AG04449 (cell line): ENCODE data around the gene DHX36.

Experiments
- CTCF ChIA-PET: fragments of 350-600 bp; formaldehyde crosslinking; extraction: SDS; loops from one replicate; lab custom pipeline; 2021; ENCODE audit warnings: antibody characterized with exemption; lab: Yijun Ruan, JAX
- POLR2A ChIA-PET: fragments of 400-600, 350-600 bp; formaldehyde crosslinking; extraction: SDS; loops from one replicate; lab custom pipeline; 2020; ENCODE audit warnings: antibody characterized with exemption, inconsistent platforms; lab: Yijun Ruan, JAX
- DNase-seq: peaks from one replicate; pipeline ENCODE4 v3.0.0-alpha.2; 2010; ENCODE audit warnings: low read depth, low spot score
- H3K4me3 ChIP-seq: 2 replicates; pipeline ENCODE4 v1.5.1; 2011; ENCODE audit warnings: low read depth, mild to moderate bottlenecking, control low read depth, low read length
- TF ChIP-seq, protein P1 (sequence below): IDR thresholded peaks from one replicate; pipeline ENCODE4 v1.5.1; 2011; ENCODE audit warnings: mild to moderate bottlenecking, moderate library complexity, low read length, control low read depth, inconsistent platforms; ENCODE audit not compliant: insufficient read depth; ENCODE audit errors: missing control alignments

DHX36 gene

DNA sequence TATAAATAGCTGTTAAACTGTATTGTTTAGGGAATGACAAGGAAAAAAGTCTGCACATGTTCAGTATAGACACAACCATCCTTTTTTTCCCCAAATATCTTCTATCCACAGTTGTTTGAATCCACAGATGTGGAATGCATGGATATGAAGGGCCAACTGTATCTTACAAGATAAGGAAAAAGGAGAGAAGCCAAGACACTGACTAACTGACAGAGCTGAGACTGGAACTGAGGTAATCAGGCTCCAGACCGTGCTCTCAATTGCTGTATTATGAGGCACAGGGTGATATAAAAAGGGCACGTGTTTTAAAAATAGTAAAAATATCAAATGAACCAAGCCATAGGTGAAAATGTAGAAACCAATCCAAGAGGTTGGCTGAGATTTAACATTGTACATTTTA, 49.0 kb downstream of the DHX36 start:
- CTCF ChIA-PET = interaction anchor here (1.2 kb wide), 1 partner anchor 22 kb away, joined by 3 read pairs; no protein-coding TSS in a partner anchor

DNA sequence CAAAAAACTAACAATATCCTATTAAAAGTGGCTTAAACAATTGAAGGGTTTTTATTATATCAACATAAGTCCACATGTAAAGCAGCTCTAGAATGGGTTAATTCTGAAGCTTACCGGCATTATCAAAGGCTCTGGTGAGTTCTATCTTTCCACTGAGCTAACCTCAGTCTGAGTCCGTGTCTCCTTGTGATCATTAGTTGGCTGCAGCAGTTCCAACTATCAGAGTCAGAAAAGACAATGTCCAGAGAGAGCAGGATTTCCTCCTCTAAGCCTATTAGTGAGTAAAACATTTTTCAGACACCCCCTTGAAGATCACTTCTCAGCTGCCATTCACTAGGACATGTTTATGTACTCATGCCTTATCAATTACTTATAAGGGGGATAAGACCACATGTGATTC, 49.9 kb downstream of the DHX36 start:
- ChIA-PET CTCF (interaction anchor here (0.9 kb wide), 1 partner anchor 21 kb away, joined by 4 read pairs; no protein-coding TSS in a partner anchor), POLR2A (no interaction called here)
- H3K4me3 ChIP-seq = no peak overlapping the region
- TF ChIP-seq, protein P1, sequence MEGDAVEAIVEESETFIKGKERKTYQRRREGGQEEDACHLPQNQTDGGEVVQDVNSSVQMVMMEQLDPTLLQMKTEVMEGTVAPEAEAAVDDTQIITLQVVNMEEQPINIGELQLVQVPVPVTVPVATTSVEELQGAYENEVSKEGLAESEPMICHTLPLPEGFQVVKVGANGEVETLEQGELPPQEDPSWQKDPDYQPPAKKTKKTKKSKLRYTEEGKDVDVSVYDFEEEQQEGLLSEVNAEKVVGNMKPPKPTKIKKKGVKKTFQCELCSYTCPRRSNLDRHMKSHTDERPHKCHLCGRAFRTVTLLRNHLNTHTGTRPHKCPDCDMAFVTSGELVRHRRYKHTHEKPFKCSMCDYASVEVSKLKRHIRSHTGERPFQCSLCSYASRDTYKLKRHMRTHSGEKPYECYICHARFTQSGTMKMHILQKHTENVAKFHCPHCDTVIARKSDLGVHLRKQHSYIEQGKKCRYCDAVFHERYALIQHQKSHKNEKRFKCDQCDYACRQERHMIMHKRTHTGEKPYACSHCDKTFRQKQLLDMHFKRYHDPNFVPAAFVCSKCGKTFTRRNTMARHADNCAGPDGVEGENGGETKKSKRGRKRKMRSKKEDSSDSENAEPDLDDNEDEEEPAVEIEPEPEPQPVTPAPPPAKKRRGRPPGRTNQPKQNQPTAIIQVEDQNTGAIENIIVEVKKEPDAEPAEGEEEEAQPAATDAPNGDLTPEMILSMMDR = no peak
- DNase-seq = no peak

More for the DNA sequence above, 49.0 kb downstream of the DHX36 start:
- no peak for DNase-seq
- H3K4me3 ChIP-seq = no peak overlapping the region
- TF ChIP-seq, protein P1 = no peak
- POLR2A ChIA-PET = no interaction called here

DNA sequence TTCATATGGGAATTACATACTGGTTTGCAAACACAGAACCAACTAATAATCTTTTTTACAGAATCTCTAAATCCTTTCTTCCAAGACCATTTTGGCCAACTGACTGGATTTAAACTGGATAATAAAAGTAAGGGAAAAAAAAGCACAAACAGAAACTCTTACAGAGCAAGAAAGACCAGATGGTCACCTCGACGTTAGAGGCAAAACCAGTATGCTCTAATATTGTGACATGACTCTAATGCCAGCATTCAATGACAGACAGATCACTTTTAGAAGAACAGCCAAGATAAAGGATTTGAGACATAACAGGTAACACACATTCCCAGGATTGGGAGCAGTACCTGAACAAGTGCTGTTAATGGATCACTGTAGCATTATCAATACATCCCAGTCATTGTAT, 50.9 kb downstream of the DHX36 start:
- TF ChIP-seq, protein P1 = no peak
- ChIA-PET CTCF (no interaction called here), POLR2A (no interaction called here)
- no peak for DNase-seq
- no peak overlapping the region for H3K4me3 ChIP-seq

DNA sequence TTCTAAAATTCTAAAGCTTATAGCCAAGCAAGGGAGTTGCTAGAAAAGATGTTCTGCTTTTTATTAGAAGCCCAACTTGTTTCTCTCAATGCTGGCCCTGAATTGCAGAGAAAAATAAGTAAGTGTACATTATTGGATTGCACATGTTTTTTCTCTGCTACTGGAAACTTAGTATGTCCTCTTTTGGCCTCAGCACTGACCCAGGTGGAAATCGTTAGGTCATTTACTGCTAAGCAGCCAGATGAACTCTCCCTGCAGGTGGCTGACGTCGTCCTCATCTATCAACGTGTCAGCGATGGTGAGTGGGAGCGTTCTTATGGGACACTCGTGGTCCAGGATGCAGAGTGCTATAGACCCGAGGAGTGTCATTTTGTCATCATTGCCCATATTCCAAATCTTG, 69.8 kb downstream of the DHX36 start:
- ChIA-PET CTCF (interaction anchor here (0.8 to 4.2 kb wide), 15 partner anchors 8 to 1228 kb away, joined by 3 to 46 read pairs (median 6); no protein-coding TSS in a partner anchor), POLR2A (no interaction called here)
- DNase-seq = no peak
- H3K4me3 ChIP-seq = no peak overlapping the region
- TF ChIP-seq, protein P1 = no peak

DNA sequence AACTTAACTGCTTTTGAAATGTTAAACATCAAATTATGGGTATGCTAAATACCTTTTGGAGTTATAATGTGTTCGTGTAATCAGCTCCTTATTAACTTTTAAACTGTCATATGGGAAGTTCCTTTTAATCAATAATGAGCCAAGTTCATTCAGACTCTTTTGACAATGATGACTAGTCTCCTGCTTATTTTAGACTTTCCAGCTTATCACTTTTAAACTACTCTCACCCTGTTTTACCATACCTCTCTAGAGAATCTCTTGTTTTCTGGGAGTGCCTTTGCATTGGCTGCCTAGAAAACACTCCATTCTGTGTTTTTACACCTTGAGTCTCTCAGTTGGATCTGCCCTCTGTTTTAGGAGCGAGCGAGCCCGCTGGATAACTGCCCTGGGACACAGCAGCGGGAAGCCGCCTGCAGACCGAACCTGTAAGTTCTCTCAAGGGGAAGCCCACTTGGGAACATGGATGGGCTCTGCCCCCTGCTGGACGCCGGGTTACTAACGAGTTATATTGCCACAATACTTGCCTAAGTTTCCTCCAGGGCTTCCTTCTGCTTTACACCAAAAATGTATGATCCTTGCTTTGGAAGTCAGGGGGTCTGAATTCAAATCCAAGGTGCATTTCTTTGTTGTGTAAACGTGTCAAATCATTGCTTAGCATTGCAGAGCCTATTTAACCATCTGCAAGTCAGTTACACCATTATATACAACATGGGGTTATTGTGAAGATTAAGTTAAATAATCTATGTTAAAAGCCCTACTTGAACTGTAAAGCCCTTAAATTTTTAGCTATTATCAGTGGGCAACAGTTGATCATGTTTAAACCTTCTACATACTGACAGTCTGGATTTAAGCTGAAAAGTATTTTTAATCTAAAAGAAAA, 71.3 kb downstream of the DHX36 start:
- no peak overlapping the region for H3K4me3 ChIP-seq
- CTCF ChIA-PET = interaction anchor here (0.6 to 4.2 kb wide), 49 partner anchors 9 to 1227 kb away, joined by 3 to 46 read pairs (median 4); partner anchors contain the start of genes ARHGEF26 and DHX36
- POLR2A ChIA-PET = no interaction called here
- TF ChIP-seq, protein P1 = peak; percentile 90
- DNase-seq = peak; percentile 42

DNA sequence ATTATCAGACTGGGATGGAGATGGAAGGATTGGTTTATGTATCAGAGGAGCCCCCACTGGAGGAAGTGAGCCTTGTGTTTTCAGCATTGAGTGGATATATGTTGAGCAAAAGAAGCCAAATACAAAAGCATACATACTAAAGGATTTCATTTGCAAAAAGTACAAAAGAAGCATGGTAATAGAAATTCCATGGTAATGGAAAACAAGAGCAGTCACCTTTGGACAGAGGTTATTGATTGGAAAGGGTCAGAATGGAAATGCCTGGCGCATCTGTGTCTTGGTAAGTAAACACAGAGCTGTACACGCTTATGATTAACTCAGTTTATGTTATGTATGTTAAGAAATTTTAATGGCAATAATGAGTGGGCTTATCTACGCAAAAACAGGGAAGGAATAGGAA, 72.7 kb downstream of the DHX36 start:
- TF ChIP-seq, protein P1 = no peak
- H3K4me3 ChIP-seq = no peak overlapping the region
- ChIA-PET CTCF (interaction anchor here (1.2 to 4.2 kb wide), 5 partner anchors 8 to 160 kb away, joined by 3 to 45 read pairs (median 18); no protein-coding TSS in a partner anchor), POLR2A (no interaction called here)
- DNase-seq = no peak
